Measurements from ENCODE around the gene LENG9. TPM values are rescaled to one million over a fixed set of nuclear protein-coding genes. Genes with fewer than 3 reads are reported as not detected.
"Not testable (repeated sequence)": the region's sequence is repeated elsewhere in the genome, so short reads cannot be mapped to it uniquely, and the experiment has no call there.

The LENG9 gene
- 1 to 10 TPM; 2.5 to 5.8 TPM for total RNA-seq

- Mint-ChIP-seq H3K36me3 (peaks cover 4 to 25% of the 10 kb centered on the region in 2 donors), H3K9me3 (no peaks in the 10 kb centered on the region), H3K27ac (peak within 1 kb of the TSS; percentile 81 to 96)
- DNase-seq (ENCODE audit: low spot score in 2 of 2) (peak; percentile 96 to 98), ATAC-seq (peak; percentile 76 to 77)
These were observed at the start of gene LENG9 for GRCh38 chr19:54463531-54464043. Gene LENG9 (minus strand): TSS chr19:54463778. CDS start chr19:54463526, 252 bp downstream.

- H3K27ac Mint-ChIP-seq, H3K9me3 Mint-ChIP-seq: not testable (repeated sequence)
- ATAC-seq = peak; percentile 67 to 91
These were observed 45.8 kb upstream of the LENG9 start for GRCh38 chr19:54509200-54509940.

GRCh38 chr19:54508487-54508886 is 44.9 kb upstream of the LENG9 start:
- not testable (repeated sequence) for H3K36me3 Mint-ChIP-seq, H3K9me3 Mint-ChIP-seq, ATAC-seq, H3K27ac Mint-ChIP-seq
- DNase-seq (ENCODE audit: low spot score in 2 of 2) = peak in 1 of 2 donors; percentile 31

More at GRCh38 chr19:54509200-54509940, 45.8 kb upstream of the LENG9 start:
- DNase-seq (ENCODE audit: low spot score in 2 of 2) = peak in 1 of 2 donors; percentile 21
- H3K36me3 Mint-ChIP-seq = not testable (repeated sequence)

GRCh38 chr19:54507824-54508223 is 44.2 kb upstream of the LENG9 start:
- Mint-ChIP-seq H3K36me3 (peaks cover 0 to 4% of the 10 kb centered on the region in 2 donors), H3K27ac (peak overlapping the region in 1 of 2 donors; percentile 55), H3K9me3 (no peaks in the 10 kb centered on the region)
- ATAC-seq = no peak
- DNase-seq (ENCODE audit: low spot score in 2 of 2) = peak in 1 of 2 donors; percentile 45

GRCh38 chr19:54507038-54507717 is 43.6 kb upstream of the LENG9 start:
- H3K9me3 Mint-ChIP-seq; H3K36me3 Mint-ChIP-seq; DNase-seq (ENCODE audit: low spot score in 2 of 2); H3K27ac Mint-ChIP-seq: not testable (repeated sequence)
- ATAC-seq = peak in 1 of 2 donors; percentile 28

GRCh38 chr19:54506079-54506478 is 42.5 kb upstream of the LENG9 start:
- H3K27ac Mint-ChIP-seq = no peak overlapping the region
- H3K36me3 Mint-ChIP-seq = peaks cover 0 to 4% of the 10 kb centered on the region in 2 donors
- DNase-seq (ENCODE audit: low spot score in 2 of 2) = peak in 1 of 2 donors; percentile 4
- no peaks in the 10 kb centered on the region for H3K9me3 Mint-ChIP-seq
- no peak for ATAC-seq

- ATAC-seq, H3K9me3 Mint-ChIP-seq, H3K27ac Mint-ChIP-seq, H3K36me3 Mint-ChIP-seq: not testable (repeated sequence)
- peak in 1 of 2 donors; percentile 4 for DNase-seq (ENCODE audit: low spot score in 2 of 2)
These were observed 42.0 kb upstream of the LENG9 start for GRCh38 chr19:54505542-54505941.

GRCh38 chr19:54502518-54503048 is 39.0 kb upstream of the LENG9 start, which contains the start of gene LAIR2:
Gene LAIR2 (plus strand): TSS chr19:54502831. CDS start chr19:54502919, 88 bp downstream.
- Mint-ChIP-seq H3K27ac (peak within 1 kb of the TSS in 1 of 2 donors; percentile 57), H3K36me3 (peaks cover 0 to 4% of the 10 kb centered on the region in 2 donors), H3K9me3 (no peaks in the 10 kb centered on the region)
- ATAC-seq (peak; percentile 58 to 71), DNase-seq (ENCODE audit: low spot score in 2 of 2) (peak in 1 of 2 donors; percentile 52)

GRCh38 chr19:54498451-54498772 is 34.8 kb upstream of the LENG9 start:
- not testable (repeated sequence) for DNase-seq (ENCODE audit: low spot score in 2 of 2); H3K27ac Mint-ChIP-seq
- peak; percentile 28 to 38 for ATAC-seq

GRCh38 chr19:54497747-54498450 is 34.3 kb upstream of the LENG9 start:
- peak; percentile 85 to 87 for ATAC-seq
- not testable (repeated sequence) for H3K36me3 Mint-ChIP-seq; DNase-seq (ENCODE audit: low spot score in 2 of 2); H3K9me3 Mint-ChIP-seq; H3K27ac Mint-ChIP-seq

More at GRCh38 chr19:54498451-54498772, 34.8 kb upstream of the LENG9 start:
- H3K36me3 Mint-ChIP-seq, H3K9me3 Mint-ChIP-seq: not testable (repeated sequence)

- H3K9me3 Mint-ChIP-seq; ATAC-seq; H3K36me3 Mint-ChIP-seq; H3K27ac Mint-ChIP-seq; DNase-seq (ENCODE audit: low spot score in 2 of 2): not testable (repeated sequence)
These were observed 31.7 kb upstream of the LENG9 start for GRCh38 chr19:54495284-54495683.

GRCh38 chr19:54493967-54494585 is 30.5 kb upstream of the LENG9 start:
- ATAC-seq (no peak), DNase-seq (ENCODE audit: low spot score in 2 of 2) (no peak)
- Mint-ChIP-seq H3K36me3 (no peaks in the 10 kb centered on the region), H3K9me3 (no peaks in the 10 kb centered on the region), H3K27ac (no peak overlapping the region)

- ATAC-seq = not testable (repeated sequence)
These were observed 29.5 kb upstream of the LENG9 start for GRCh38 chr19:54493056-54493455.

GRCh38 chr19:54492568-54492967 is 29.0 kb upstream of the LENG9 start:
- no peaks in the 10 kb centered on the region for H3K36me3 Mint-ChIP-seq
- H3K9me3 Mint-ChIP-seq = no peaks in the 10 kb centered on the region
- DNase-seq (ENCODE audit: low spot score in 2 of 2) = no peak
- H3K27ac Mint-ChIP-seq = peak overlapping the region in 1 of 2 donors; percentile 16
- ATAC-seq = no peak

More at GRCh38 chr19:54493056-54493455, 29.5 kb upstream of the LENG9 start:
- H3K27ac Mint-ChIP-seq = peak overlapping the region in 1 of 2 donors; percentile 16
- H3K9me3 Mint-ChIP-seq; H3K36me3 Mint-ChIP-seq; DNase-seq (ENCODE audit: low spot score in 2 of 2): not testable (repeated sequence)

GRCh38 chr19:54489766-54490165 is 26.2 kb upstream of the LENG9 start:
- DNase-seq (ENCODE audit: low spot score in 2 of 2) = no peak
- Mint-ChIP-seq H3K27ac (no peak overlapping the region), H3K9me3 (no peaks in the 10 kb centered on the region), H3K36me3 (no peaks in the 10 kb centered on the region)
- ATAC-seq = no peak

GRCh38 chr19:54489341-54489740 is 25.8 kb upstream of the LENG9 start:
- DNase-seq (ENCODE audit: low spot score in 2 of 2) (no peak), ATAC-seq (no peak)
- Mint-ChIP-seq H3K9me3 (no peaks in the 10 kb centered on the region), H3K36me3 (no peaks in the 10 kb centered on the region), H3K27ac (no peak overlapping the region)
